ENCODE data around the gene KRT77.
"Not testable (repeated sequence)": the region's sequence is repeated elsewhere in the genome, so short reads cannot be mapped to it uniquely, and the experiment has no call there.

The KRT77 gene

GRCh38 chr12:52703424-52703823 lies at the start of gene KRT77:
Gene KRT77, minus strand, starts transcription at chr12:52703524. Its CDS starts 90 bp downstream, at chr12:52703434.
- no peak for DNase-seq

GRCh38 chr12:52752516-52752915 lies 49.2 kb upstream of the KRT77 start:
- DNase-seq: no peak

GRCh38 chr12:52751795-52752194 lies 48.5 kb upstream of the KRT77 start:
- no peak for DNase-seq

- not testable (repeated sequence) for DNase-seq
These were observed 47.2 kb upstream of the KRT77 start for GRCh38 chr12:52750532-52750931.

GRCh38 chr12:52749827-52750226 lies 46.5 kb upstream of the KRT77 start:
- DNase-seq: no peak

- no peak for DNase-seq
These were observed 45.3 kb upstream of the KRT77 start for GRCh38 chr12:52748578-52748977.

GRCh38 chr12:52745554-52745953 lies 42.2 kb upstream of the KRT77 start:
- DNase-seq: no peak

GRCh38 chr12:52744493-52745156 lies 41.3 kb upstream of the KRT77 start:
- no peak for DNase-seq

GRCh38 chr12:52742822-52743457 lies 39.6 kb upstream of the KRT77 start:
- no peak for DNase-seq

- DNase-seq: no peak
These were observed 38.9 kb upstream of the KRT77 start for GRCh38 chr12:52742196-52742580.

GRCh38 chr12:52741375-52742195 lies 38.3 kb upstream of the KRT77 start:
- no peak for DNase-seq

- DNase-seq: peak; percentile 70
These were observed 37.3 kb upstream of the KRT77 start for GRCh38 chr12:52740584-52740983.

GRCh38 chr12:52739963-52740362 lies 36.6 kb upstream of the KRT77 start:
- peak; percentile 14 for DNase-seq

GRCh38 chr12:52735816-52736632 lies 32.7 kb upstream of the KRT77 start:
- no peak for DNase-seq

GRCh38 chr12:52735106-52735505 lies 31.8 kb upstream of the KRT77 start:
- DNase-seq: no peak

GRCh38 chr12:52730793-52731192 lies 27.5 kb upstream of the KRT77 start:
- DNase-seq: no peak

- DNase-seq: no peak
These were observed 27.1 kb upstream of the KRT77 start for GRCh38 chr12:52730383-52730782.

GRCh38 chr12:52729147-52729546 lies 25.8 kb upstream of the KRT77 start:
- no peak for DNase-seq

GRCh38 chr12:52728374-52728773 lies 25.1 kb upstream of the KRT77 start:
- DNase-seq: no peak

GRCh38 chr12:52727037-52727436 lies 23.7 kb upstream of the KRT77 start:
- DNase-seq: no peak

- no peak for DNase-seq
These were observed 23.1 kb upstream of the KRT77 start for GRCh38 chr12:52726451-52726850.

- DNase-seq: no peak
These were observed 21.1 kb upstream of the KRT77 start for GRCh38 chr12:52724384-52724783.

- no peak for DNase-seq
These were observed 19.4 kb upstream of the KRT77 start for GRCh38 chr12:52722680-52723079.
